SK-N-MC (cell line): ENCODE results near the gene RPL7A.
A peak's percentile ranks its signal among the peaks of the same experiment; 100 is the strongest.

Experiments
- DNase-seq: peaks from one replicate; pipeline ENCODE4 v3.0.0-alpha.2; 2011; ENCODE audit warnings: low read depth, low spot score
- H3K27ac ChIP-seq: fragments of 200-600 bp; sonication (generic); 2 replicates; pipeline ENCODE4 v1.5.1; 2016; ENCODE audit warnings: mixed run types
- H3K36me3 ChIP-seq: fragments of 200-600 bp; sonication (generic); 2 replicates; pipeline ENCODE4 v1.6.1; 2017; ENCODE audit warnings: antibody characterized with exemption, low read length, mixed read lengths; ENCODE audit not compliant: insufficient read depth
- H3K4me3 ChIP-seq: fragments of 200-600 bp; sonication (generic); 2 replicates; pipeline ENCODE4 v1.5.1; 2016
- H3K9ac ChIP-seq: fragments of 200-600 bp; sonication (generic); 2 replicates; pipeline ENCODE4 v1.8.0; 2017; ENCODE audit warnings: mixed run types, mixed read lengths; ENCODE audit not compliant: insufficient read length
- H3K9me3 ChIP-seq: fragments of 200-600 bp; sonication (generic); 2 replicates; pipeline ENCODE4 v1.6.1; 2017; ENCODE audit warnings: low read depth, mild to moderate bottlenecking, antibody characterized with exemption, low read length, moderate library complexity, mixed read lengths
- EZH2 ChIP-seq: fragments of 200-600 bp; sonication (generic); IDR thresholded peaks from one replicate; pipeline ENCODE4 v1.6.1; 2017; ENCODE audit warnings: antibody characterized with exemption
- FOXP2 ChIP-seq: optimal IDR thresholded peaks from 2 replicates; pipeline ENCODE3; 2011; ENCODE audit warnings: mild to moderate bottlenecking, moderate library complexity; ENCODE audit not compliant: insufficient read depth; ENCODE audit errors: extremely low read length, control extremely low read depth
- POLR2AphosphoS5 ChIP-seq: IDR thresholded peaks from 2 replicates; pipeline ENCODE4 v1.6.1; 2012; ENCODE audit warnings: mild to moderate bottlenecking, low read depth, low read length, borderline replicate concordance

RPL7A gene

DNA sequence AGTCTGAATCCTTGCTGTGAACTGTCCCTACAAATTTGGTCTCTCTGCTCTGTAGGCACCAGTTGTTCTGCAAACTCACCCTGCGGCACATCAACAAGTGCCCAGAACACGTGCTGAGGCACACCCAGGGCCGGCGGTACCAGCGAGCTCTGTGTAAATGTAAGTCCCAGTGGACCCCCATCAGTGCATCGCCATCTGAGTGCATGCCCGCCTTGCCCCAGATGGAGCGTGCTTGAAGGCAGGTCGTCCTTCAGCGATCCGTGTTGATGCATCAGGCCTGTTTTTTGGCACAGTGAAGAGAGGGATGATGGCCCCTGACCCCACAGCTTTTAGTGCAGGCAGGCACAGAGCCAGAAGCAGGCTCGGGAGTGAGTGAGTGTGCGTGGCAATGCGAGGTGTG, 9.6 kb downstream of the RPL7A start:
- H3K4me3 ChIP-seq: peak overlapping the region; percentile 92
- no peak overlapping the region for H3K9ac ChIP-seq

DNA sequence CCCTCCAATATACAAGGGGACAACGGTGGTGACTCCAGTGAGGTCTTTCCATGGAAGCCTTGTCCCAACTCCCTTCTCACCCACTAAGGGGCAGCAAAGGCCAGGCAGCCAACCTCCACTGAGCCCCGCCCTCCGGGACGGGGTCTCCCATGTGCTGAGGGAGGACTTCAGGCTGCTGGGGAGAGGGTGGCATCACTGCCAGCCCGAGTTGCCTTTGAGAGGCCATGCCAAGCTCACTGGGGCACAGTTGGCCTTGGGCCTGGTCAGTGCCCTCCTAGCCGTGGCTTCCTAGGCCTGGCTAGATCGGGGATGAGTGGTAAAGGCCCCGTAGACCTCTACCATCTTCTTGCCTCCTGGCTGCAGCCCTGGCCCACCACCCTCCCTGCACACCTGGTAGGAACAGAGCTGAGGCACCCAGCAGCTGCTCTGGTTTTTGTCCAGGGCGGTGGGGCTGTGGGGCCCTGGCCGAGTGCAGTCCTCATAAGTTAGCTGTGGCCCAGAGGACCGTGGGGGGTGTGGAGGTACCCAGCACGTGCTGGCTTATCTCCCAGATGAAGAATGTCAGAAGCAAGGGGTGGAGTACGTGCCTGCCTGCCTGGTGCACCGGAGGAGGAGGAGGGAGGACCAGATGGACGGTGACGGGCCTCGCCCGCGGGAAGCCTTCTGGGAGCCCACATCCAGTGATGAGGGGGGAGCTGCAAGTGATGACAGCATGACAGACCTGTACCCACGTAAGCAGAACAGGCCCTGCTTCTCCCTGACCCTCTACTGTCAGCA, 11.6 kb downstream of the RPL7A start:
- no peak for DNase-seq
- H3K9me3 ChIP-seq: no peaks in the 10 kb centered on the region
- no peak overlapping the region for H3K4me3 ChIP-seq
- H3K36me3 ChIP-seq: peaks cover 43% of the 10 kb centered on the region
- H3K9ac ChIP-seq: no peak overlapping the region
- TF ChIP-seq POLR2AphosphoS5 (no peak), FOXP2 (no peak), EZH2 (no peak)
- no peak overlapping the region for H3K27ac ChIP-seq

More for the DNA sequence above, 9.6 kb downstream of the RPL7A start:
- Histone ChIP-seq H3K36me3 (peaks cover 30% of the 10 kb centered on the region), H3K27ac (no peak overlapping the region), H3K9me3 (no peaks in the 10 kb centered on the region)
- DNase-seq: no peak
- TF ChIP-seq EZH2 (no peak), FOXP2 (no peak), POLR2AphosphoS5 (no peak)

DNA sequence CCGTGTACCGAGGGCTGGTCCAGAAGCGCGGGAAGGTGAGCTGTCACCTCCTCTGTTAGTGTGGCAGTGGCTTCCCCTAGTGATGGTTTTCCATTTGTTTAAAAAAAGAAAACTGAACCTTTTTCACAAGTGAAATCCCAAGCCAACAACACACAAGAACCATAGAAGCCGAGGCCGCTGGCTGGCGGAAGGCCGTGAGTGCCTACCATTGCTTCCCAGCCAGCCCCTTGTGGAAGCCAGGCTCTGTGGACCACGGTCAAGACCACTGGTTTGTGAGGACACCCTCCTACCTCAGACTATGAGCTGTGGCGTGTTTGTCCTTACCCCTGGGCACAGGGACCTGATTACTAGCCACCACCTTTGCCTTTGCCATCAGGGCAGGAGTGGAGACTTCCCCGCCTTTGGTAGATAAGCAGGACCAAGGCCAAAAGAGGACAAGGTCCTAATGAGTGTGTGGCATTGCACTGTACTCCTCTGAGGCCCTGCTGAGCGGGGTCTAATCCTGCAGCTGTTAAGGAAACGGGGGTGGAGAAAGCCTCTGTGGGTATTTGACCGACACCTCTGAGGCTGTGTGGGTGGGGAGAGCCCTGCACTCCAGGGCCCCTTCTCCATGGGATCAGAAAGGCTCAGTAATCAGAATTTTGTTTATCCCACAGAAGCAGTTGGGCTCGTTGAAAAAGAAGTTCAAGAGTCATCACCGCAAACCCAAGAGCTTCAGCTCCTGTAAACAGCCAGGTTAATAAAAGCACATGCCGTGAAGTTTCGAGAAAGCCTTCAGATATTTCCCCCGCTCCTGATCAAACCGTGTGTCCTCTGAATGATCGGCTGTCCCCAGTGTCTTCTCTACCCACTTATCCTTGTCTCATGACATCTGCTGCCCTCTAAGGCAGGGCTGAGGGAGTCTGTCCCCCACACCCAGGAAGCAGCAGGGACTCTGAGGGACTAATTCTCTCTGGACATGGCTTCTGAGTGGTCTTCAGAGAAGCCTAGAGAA, 12.7 kb downstream of the RPL7A start:
- no peak overlapping the region for H3K4me3 ChIP-seq
- H3K36me3 ChIP-seq: peaks cover 54% of the 10 kb centered on the region
- H3K9ac ChIP-seq: no peak overlapping the region
- no peaks in the 10 kb centered on the region for H3K9me3 ChIP-seq
- peak overlapping the region; percentile 36; the same call in 1 of the 2 replicates for H3K27ac ChIP-seq
- no peak for DNase-seq
- TF ChIP-seq FOXP2 (no peak), POLR2AphosphoS5 (no peak), EZH2 (no peak)

DNA sequence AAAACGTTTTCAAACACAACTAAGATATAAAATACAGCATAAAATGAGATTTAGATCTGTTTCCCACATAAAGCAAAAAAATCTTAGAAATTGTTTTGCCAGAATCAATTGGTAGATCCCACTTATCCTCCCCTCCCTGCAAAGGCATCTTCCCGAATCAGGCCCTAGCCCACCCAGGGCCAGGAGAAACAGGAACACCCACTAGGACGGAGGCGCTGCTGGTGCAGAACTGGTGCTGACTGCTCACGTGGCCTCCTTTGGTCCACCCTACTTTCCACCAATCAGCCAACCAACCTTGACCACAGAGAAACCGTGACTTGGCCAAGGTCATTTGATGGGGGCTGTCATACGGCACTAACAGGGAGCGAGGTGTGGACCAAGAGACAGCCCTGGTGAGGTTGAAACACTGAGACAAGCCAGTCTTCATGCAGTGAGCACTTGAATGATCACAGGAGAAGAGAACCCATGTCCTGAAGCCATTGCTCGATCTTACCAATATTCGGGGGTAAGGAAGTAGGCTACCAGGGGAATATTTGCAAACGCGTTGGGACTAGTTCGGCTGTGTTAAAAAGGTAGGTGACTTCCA, 13.6 kb downstream of the RPL7A start:
- no peak for DNase-seq
- Histone ChIP-seq H3K9me3 (no peaks in the 10 kb centered on the region), H3K36me3 (peaks cover 63% of the 10 kb centered on the region), H3K27ac (no peak overlapping the region), H3K4me3 (no peak overlapping the region), H3K9ac (no peak overlapping the region)
- TF ChIP-seq FOXP2 (no peak), POLR2AphosphoS5 (no peak), EZH2 (no peak)

DNA sequence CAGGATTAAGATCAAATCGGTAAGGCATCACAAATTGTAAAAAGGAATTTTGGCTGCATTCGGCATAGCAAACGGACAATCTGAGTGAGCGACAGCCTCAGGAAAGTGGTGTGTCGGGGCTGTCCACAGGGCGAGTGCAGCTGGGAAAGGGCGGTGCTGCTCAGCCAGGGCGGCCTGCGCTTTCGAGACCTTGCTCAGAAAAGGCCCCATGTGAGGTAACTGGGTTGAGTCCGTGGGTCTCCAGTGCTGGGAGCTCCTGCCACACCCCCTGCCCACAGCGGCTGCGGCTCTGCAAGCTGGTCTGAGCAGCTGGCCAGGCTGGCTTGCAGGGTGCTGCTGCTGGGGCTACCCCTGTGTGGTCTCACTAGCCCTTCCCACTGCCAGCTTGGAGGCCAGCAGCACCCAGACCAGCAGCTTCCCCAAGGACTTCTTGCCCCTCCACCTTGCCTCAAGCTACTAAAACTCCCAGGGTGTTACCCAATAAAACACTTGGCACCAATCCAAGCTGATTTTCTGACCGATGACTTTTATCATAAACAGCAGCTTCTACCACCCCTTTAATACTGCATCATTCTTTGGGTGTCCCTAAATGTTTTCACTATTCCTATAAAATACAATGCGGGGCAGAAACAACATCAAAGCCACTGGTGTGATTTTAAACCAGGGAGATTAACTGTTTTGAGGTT, 14.5 kb downstream of the RPL7A start:
- H3K36me3 ChIP-seq: peaks cover 72% of the 10 kb centered on the region
- no peaks in the 10 kb centered on the region for H3K9me3 ChIP-seq
- H3K27ac ChIP-seq: no peak overlapping the region
- no peak for DNase-seq
- no peak overlapping the region for H3K4me3 ChIP-seq
- no peak overlapping the region for H3K9ac ChIP-seq
- TF ChIP-seq FOXP2: no peak
- no peak for TF ChIP-seq POLR2AphosphoS5
- no peak for TF ChIP-seq EZH2

DNA sequence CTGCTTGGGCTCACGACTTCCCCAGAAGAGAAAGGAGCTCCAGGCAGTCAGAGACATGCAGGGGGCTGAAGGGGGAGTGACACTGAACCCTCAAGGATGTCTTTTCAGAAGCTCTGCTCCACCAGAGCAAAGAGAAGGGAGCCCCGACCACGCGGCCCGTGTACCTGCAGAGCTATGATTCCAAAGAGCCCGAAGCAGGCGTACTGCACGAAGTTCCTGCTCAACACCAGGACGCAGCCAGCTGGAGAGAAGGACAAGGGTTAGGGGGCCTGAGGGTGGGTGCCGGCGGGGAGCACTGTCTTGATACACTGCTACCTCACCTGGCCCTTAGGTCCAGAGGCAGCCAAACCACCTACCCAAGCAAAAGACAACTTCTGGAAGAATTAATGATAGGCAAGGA, 18.4 kb downstream of the RPL7A start:
- no peaks in the 10 kb centered on the region for H3K9me3 ChIP-seq
- no peak overlapping the region for H3K27ac ChIP-seq
- no peak overlapping the region for H3K9ac ChIP-seq
- H3K36me3 ChIP-seq: peaks cover 70% of the 10 kb centered on the region
- H3K4me3 ChIP-seq: no peak overlapping the region
- no peak for DNase-seq
- TF ChIP-seq POLR2AphosphoS5: no peak
- no peak for TF ChIP-seq FOXP2
- TF ChIP-seq EZH2: no peak

DNA sequence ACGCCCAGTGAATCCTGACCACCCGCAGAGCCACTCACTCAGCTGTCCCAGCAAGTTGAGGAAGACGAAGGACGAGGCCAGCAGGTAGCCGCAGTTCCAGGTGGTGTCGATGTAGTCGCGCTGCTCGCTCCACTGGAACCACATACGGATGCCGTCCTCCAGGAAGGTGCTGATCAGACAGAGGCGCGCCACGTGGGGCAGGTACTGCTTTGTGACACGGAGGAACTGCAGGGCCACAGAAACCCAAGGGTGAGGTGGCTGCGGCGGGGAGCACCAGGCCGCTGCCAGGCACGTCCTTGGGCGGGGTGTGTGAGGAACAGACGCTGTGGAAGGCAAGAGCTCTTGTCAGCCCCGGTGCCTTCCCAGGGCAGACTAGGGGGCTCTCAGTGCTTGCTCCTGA, 19.2 kb downstream of the RPL7A start:
- no peak overlapping the region for H3K27ac ChIP-seq
- no peak overlapping the region for H3K4me3 ChIP-seq
- H3K9me3 ChIP-seq: no peaks in the 10 kb centered on the region
- no peak for DNase-seq
- H3K9ac ChIP-seq: no peak overlapping the region
- TF ChIP-seq FOXP2 (no peak), EZH2 (no peak)
- H3K36me3 ChIP-seq: peaks cover 62% of the 10 kb centered on the region
